Keratinocyte (primary cell): ENCODE measurements around the gene NKIRAS1. TPM values are rescaled to one million over a fixed set of nuclear protein-coding genes. Genes with fewer than 3 reads are reported as not detected.

ENCODE experiments used
- DNase-seq: peaks from one replicate; pipeline ENCODE4 v3.0.0-alpha.2; 2011; ENCODE audit warnings: low read depth, missing footprints, low spot score
- FAIRE-seq: peaks from 2 replicates; lab custom pipeline; 2011; peaks lifted over from hg19 to GRCh38; lab: Jason Lieb, UNC
- H2AFZ ChIP-seq: 2 replicates; pipeline ENCODE4 v1.6.0; 2012; ENCODE audit warnings: low read length, control low read depth, inconsistent platforms; ENCODE audit not compliant: control insufficient read depth
- H3K27ac ChIP-seq: 2 replicates; pipeline ENCODE4 v1.5.1; 2011; ENCODE audit warnings: low read length; ENCODE audit not compliant: control insufficient read depth, insufficient read depth
- H3K27me3 ChIP-seq: 3 replicates; pipeline ENCODE4 v1.6.0; 2011; ENCODE audit warnings: low read length; ENCODE audit not compliant: control insufficient read depth, insufficient read depth; ENCODE audit errors: extremely low read depth
- H3K36me3 ChIP-seq, 2 experiments: 2 replicates in 1 of 2; 3 replicates in 1 of 2; pipeline ENCODE4 v1.5.1; 2011; ENCODE audit warnings: low read length in 2 of 2, mild to moderate bottlenecking in 1 of 2; ENCODE audit not compliant: control insufficient read depth in 2 of 2, insufficient read depth in 2 of 2; ENCODE audit errors: extremely low read depth in 1 of 2
- H3K4me1 ChIP-seq: 3 replicates; pipeline ENCODE4 v1.5.1; 2011; ENCODE audit warnings: low read length; ENCODE audit not compliant: control insufficient read depth, insufficient read depth; ENCODE audit errors: extremely low read depth
- H3K4me2 ChIP-seq: 3 replicates; pipeline ENCODE4 v1.6.0; 2011; ENCODE audit warnings: low read depth, low read length; ENCODE audit not compliant: control insufficient read depth, insufficient read depth; ENCODE audit errors: extremely low read depth
- H3K4me3 ChIP-seq, 3 experiments: fragments of 200-600 bp in 1 of 3; sonication (generic) in 1 of 3; 2 replicates in 2 of 3; 3 replicates in 1 of 3; pipeline ENCODE4 v1.5.1; 2011 to 2016; ENCODE audit warnings: low read length in 3 of 3, mild to moderate bottlenecking in 3 of 3, control low read depth in 2 of 3, inconsistent platforms in 1 of 3, low read depth in 1 of 3, mixed read lengths in 1 of 3, mixed run types in 1 of 3, moderate library complexity in 1 of 3; ENCODE audit not compliant: control insufficient read depth in 2 of 3, insufficient read depth in 2 of 3; ENCODE audit errors: extremely low read depth in 1 of 3
- H3K79me2 ChIP-seq: 2 replicates; pipeline ENCODE4 v1.6.0; 2012; ENCODE audit warnings: low read length; ENCODE audit not compliant: control insufficient read depth, insufficient read depth
- H3K9ac ChIP-seq: 3 replicates; pipeline ENCODE4 v1.6.0; 2011; ENCODE audit warnings: low read length; ENCODE audit not compliant: control insufficient read depth, insufficient read depth; ENCODE audit errors: extremely low read depth
- H3K9me1 ChIP-seq: 3 replicates; pipeline ENCODE4 v1.6.0; 2011; ENCODE audit warnings: low read length; ENCODE audit not compliant: control insufficient read depth, insufficient read depth; ENCODE audit errors: extremely low read depth
- H3K9me3 ChIP-seq: 2 replicates; pipeline ENCODE4 v1.5.1; 2012; ENCODE audit warnings: low read depth, low read length; ENCODE audit not compliant: control insufficient read depth
- H4K20me1 ChIP-seq: 3 replicates; pipeline ENCODE4 v1.6.0; 2011; ENCODE audit warnings: low read length; ENCODE audit not compliant: control insufficient read depth, insufficient read depth; ENCODE audit errors: extremely low read depth
- CTCF ChIP-seq, 3 experiments: IDR thresholded peaks in 1 of 3; conservative IDR thresholded peaks in 1 of 3; optimal IDR thresholded peaks in 1 of 3; 2 replicates in 2 of 3; 3 replicates in 1 of 3; pipeline versions ENCODE3 to v1.5.1; 2011; ENCODE audit warnings: low read length in 3 of 3, mild to moderate bottlenecking in 3 of 3, moderate library complexity in 2 of 3, control low read depth in 1 of 3, inconsistent platforms in 1 of 3; ENCODE audit not compliant: insufficient read depth in 2 of 3; ENCODE audit errors: extremely low read depth in 1 of 3
- EZH2 ChIP-seq: IDR thresholded peaks from one replicate; pipeline ENCODE4 v1.6.1; 2012; ENCODE audit warnings: inconsistent platforms, mild to moderate bottlenecking, low read length, moderate library complexity
- dilution Hi-C: fragments of 300-500 bp; cut with MboI; formaldehyde crosslinking; loops from one replicate; pipeline ENCODE4 v1.7.0; 2020; ENCODE audit warnings: low sequenced_read_pairs; ENCODE audit not compliant: extremely low pct_ligation_motif_present
- polyA plus RNA-seq, 5 experiments: library from polyadenylated mRNA; depleted of rRNA in 3 of 5; stranded (reverse) in 3 of 5; stranded (forward) in 1 of 5; unstranded in 1 of 5; fragments of >200 nt; gene quantifications; 1 replicate in 1 of 5; 2 replicates in 3 of 5; 3 replicates in 1 of 5; pipeline versions ENCODE4 v1.2.1 to v1.2.3, GENCODE V29; 2011 to 2012; ENCODE audit warnings: missing spikeins in 2 of 5, low read depth in 1 of 5, low replicate concordance in 1 of 5

NKIRAS1 gene
- polyA plus RNA-seq, 1 donor (not counting 4 experiments of a cell fraction or from before 2014, with no cell fraction given) = 10.7 TPM

GRCh38 chr3:23921052-23921511 lies 4.3 kb upstream of the NKIRAS1 start:
- no peak overlapping the region for H3K4me2 ChIP-seq
- H3K27me3 ChIP-seq = no peaks in the 10 kb centered on the region
- peaks cover 21% of the 10 kb centered on the region for H3K79me2 ChIP-seq
- H4K20me1 ChIP-seq = peaks cover 17% of the 10 kb centered on the region
- H2AFZ ChIP-seq = no peak overlapping the region
- no peaks in the 10 kb centered on the region for H3K9me1 ChIP-seq
- H3K4me3 ChIP-seq = no peak overlapping the region
- H3K27ac ChIP-seq = no peak overlapping the region
- TF ChIP-seq CTCF (optimal IDR thresholded peaks at IDR 0.05 in 1 of 3, IDR thresholded peaks at IDR 0.05 in 1 of 3, conservative IDR thresholded peaks at IDR 0.05 in 1 of 3; ENCODE audit: extremely low read depth in 1 of 3, insufficient read depth in 2 of 3, low read length in 3 of 3) (no peak), EZH2 (no peak)
- FAIRE-seq (no peak), DNase-seq (no peak)
- peaks cover 7 to 24% of the 10 kb centered on the region in 2 experiments for H3K36me3 ChIP-seq
- H3K9ac ChIP-seq = no peak overlapping the region
- H3K4me1 ChIP-seq = peaks cover 5% of the 10 kb centered on the region
- no peaks in the 10 kb centered on the region for H3K9me3 ChIP-seq
- dilution Hi-C loops = no loop called here

GRCh38 chr3:23920151-23920655 lies 3.4 kb upstream of the NKIRAS1 start:
- Histone ChIP-seq H3K4me1 (peaks cover 12% of the 10 kb centered on the region), H4K20me1 (peaks cover 17% of the 10 kb centered on the region), H3K36me3 (peaks cover 7 to 24% of the 10 kb centered on the region in 2 experiments), H3K27me3 (no peaks in the 10 kb centered on the region), H3K9me1 (no peaks in the 10 kb centered on the region), H3K4me2 (peak overlapping the region; percentile 17), H3K9me3 (no peaks in the 10 kb centered on the region), H3K4me3 (no peak overlapping the region), H3K27ac (no peak overlapping the region), H3K79me2 (peaks cover 25% of the 10 kb centered on the region), H3K9ac (no peak overlapping the region), H2AFZ (no peak overlapping the region)
- FAIRE-seq = no peak
- DNase-seq = no peak
- dilution Hi-C loops = no loop called here
- TF ChIP-seq EZH2 = no peak
- no peak for TF ChIP-seq CTCF (optimal IDR thresholded peaks at IDR 0.05 in 1 of 3, IDR thresholded peaks at IDR 0.05 in 1 of 3, conservative IDR thresholded peaks at IDR 0.05 in 1 of 3; ENCODE audit: extremely low read depth in 1 of 3, insufficient read depth in 2 of 3, low read length in 3 of 3)
